Activated CD4-positive, alpha-beta T cell treated with anti-CD3 and anti-CD28 coated beads for 36 hours (primary cell): ENCODE measurements around the gene ERGIC1. TPM values are rescaled to one million over a fixed set of nuclear protein-coding genes. Genes with fewer than 3 reads are reported as not detected.
A peak's percentile ranks its signal among the peaks of the same experiment; 100 is the strongest.

ENCODE experiments used
- ATAC-seq: fragments of 200-7000 bp; cut with Tn5 transposase; one replicate; pipeline ENCODE4 v1.10.0; 2021; ENCODE audit warnings: mild to moderate bottlenecking, moderate library complexity
- CTCF ChIA-PET: fragments of 350-600 bp; sonication (Branson Sonifier 250); formaldehyde crosslinking; loops from one replicate; lab custom pipeline; 2021; ENCODE audit warnings: antibody characterized with exemption; lab: Charles Lee
- POLR2A ChIA-PET: fragments of 350-600 bp; sonication (Branson Sonifier 250); formaldehyde crosslinking; loops from one replicate; lab custom pipeline; 2021; ENCODE audit warnings: antibody characterized with exemption, inconsistent platforms; lab: Charles Lee
- DNase-seq: peaks from one replicate; pipeline ENCODE4 v3.0.0-alpha.2; 2020
- H3K27ac Mint-ChIP-seq: one replicate; pipeline ENCODE4 v1.8.0; 2021; ENCODE audit warnings: mixed read lengths
- H3K27me3 Mint-ChIP-seq: one replicate; pipeline ENCODE4 v1.8.0; 2021; ENCODE audit warnings: mixed read lengths
- H3K36me3 Mint-ChIP-seq: one replicate; pipeline ENCODE4 v1.8.0; 2021; ENCODE audit warnings: low read depth, mixed read lengths
- H3K4me1 Mint-ChIP-seq: one replicate; pipeline ENCODE4 v1.8.0; 2021; ENCODE audit warnings: mixed read lengths
- H3K4me3 Mint-ChIP-seq: one replicate; pipeline ENCODE4 v1.8.0; 2021; ENCODE audit warnings: mild to moderate bottlenecking, moderate library complexity, mixed read lengths
- H3K9me3 Mint-ChIP-seq: one replicate; pipeline ENCODE4 v1.8.0; 2021; ENCODE audit warnings: low read depth, mixed read lengths
- intact Hi-C, 2 experiments: fragments of 100-400 bp; cut with DNase I in 1 of 2; cut with micrococcal nuclease in 1 of 2; formaldehyde crosslinking; loops; one replicate each; pipeline versions ENCODE4 v1.14.2 to v1.15.1; 2022 to 2024; cut with DNase I, micrococcal nuclease
- total RNA-seq, 2 experiments: library from RNA; stranded (reverse); gene quantifications; one replicate each; pipeline ENCODE4 v1.2.3, GENCODE V29; 2021

Gene ERGIC1
- total RNA-seq, 2 experiments from 2014 or later, result 40.3 to 50.0 TPM

GRCh38 chr5:172994405-172994804 is 160.4 kb downstream of the ERGIC1 start:
- H3K4me3 Mint-ChIP-seq, result no peak overlapping the region
- ATAC-seq (no peak), DNase-seq (no peak)
- H3K4me1 Mint-ChIP-seq, result peaks cover 45% of the 10 kb centered on the region
- intact Hi-C loops, result no loop called here
- H3K27ac Mint-ChIP-seq, result no peak overlapping the region
- ChIA-PET CTCF (interaction anchor here (0.9 to 2.1 kb wide), 8 partner anchors 8 to 208 kb away, joined by 4 to 6 read pairs (median 5); partner anchors contain the start of gene ATP6V0E1), POLR2A (no interaction called here)
- H3K9me3 Mint-ChIP-seq, result no peaks in the 10 kb centered on the region
- peaks cover 37% of the 10 kb centered on the region for H3K36me3 Mint-ChIP-seq
- H3K27me3 Mint-ChIP-seq, result no peaks in the 10 kb centered on the region

- Mint-ChIP-seq H3K36me3 (peaks cover 31% of the 10 kb centered on the region), H3K9me3 (no peaks in the 10 kb centered on the region), H3K27me3 (no peaks in the 10 kb centered on the region), H3K27ac (no peak overlapping the region), H3K4me1 (peaks cover 71% of the 10 kb centered on the region), H3K4me3 (no peak overlapping the region)
- ChIA-PET POLR2A (no interaction called here), CTCF (interaction anchor here (0.6 to 0.8 kb wide), 3 partner anchors 22 to 288 kb away, joined by 3 to 6 read pairs (median 3); no protein-coding TSS in a partner anchor)
- DNase-seq, result no peak
- intact Hi-C loops, result no loop called here
- ATAC-seq, result peak; percentile 42
Measured at GRCh38 chr5:172999372-172999973, 165.4 kb downstream of the ERGIC1 start.

- DNase-seq (no peak), ATAC-seq (no peak)
- peaks cover 76% of the 10 kb centered on the region for H3K4me1 Mint-ChIP-seq
- CTCF ChIA-PET, result interaction anchor here (0.6 kb wide), 1 partner anchor 289 kb away, joined by 3 read pairs; no protein-coding TSS in a partner anchor
- no peaks in the 10 kb centered on the region for H3K9me3 Mint-ChIP-seq
- H3K27ac Mint-ChIP-seq, result peak overlapping the region; percentile 68
- POLR2A ChIA-PET, result no interaction called here
- no peak overlapping the region for H3K4me3 Mint-ChIP-seq
- intact Hi-C loops, result no loop called here
- H3K36me3 Mint-ChIP-seq, result peaks cover 31% of the 10 kb centered on the region
- no peaks in the 10 kb centered on the region for H3K27me3 Mint-ChIP-seq
Measured at GRCh38 chr5:172999974-173000373, 165.9 kb downstream of the ERGIC1 start.

- ATAC-seq (peak; percentile 61), DNase-seq (peak; percentile 45)
- ChIA-PET CTCF (interaction anchor here (0.6 to 1.4 kb wide), 4 partner anchors 11 to 1545 kb away, joined by 3 to 5 read pairs (median 4); no protein-coding TSS in a partner anchor), POLR2A (no interaction called here)
- H3K27ac Mint-ChIP-seq, result peak overlapping the region; percentile 43
- peaks cover 72% of the 10 kb centered on the region for H3K4me1 Mint-ChIP-seq
- intact Hi-C loops, result no loop called here
- H3K9me3 Mint-ChIP-seq, result no peaks in the 10 kb centered on the region
- H3K36me3 Mint-ChIP-seq, result peaks cover 24% of the 10 kb centered on the region
- H3K27me3 Mint-ChIP-seq, result no peaks in the 10 kb centered on the region
- H3K4me3 Mint-ChIP-seq, result no peak overlapping the region
Measured at GRCh38 chr5:173001229-173001841, 167.3 kb downstream of the ERGIC1 start.

Other genes starting within 250 kb of the ERGIC1 start
- under 1 TPM; 0.16 to 0.19 TPM for gene NEURL1B, start 193.0 kb upstream of the ERGIC1 start, total RNA-seq
- gene DUSP1, start 63.1 kb upstream of the ERGIC1 start, total RNA-seq, result 1 to 10 TPM; 6.7 to 7.4 TPM
- gene RPL26L1, start 125.2 kb downstream of the ERGIC1 start, total RNA-seq, result 10 to 100 TPM; 62.8 to 72.6 TPM
- gene ATP6V0E1, start 149.5 kb downstream of the ERGIC1 start, total RNA-seq, result 100 to 1,000 TPM; 102 to 109 TPM
- 10 to 100 TPM; 10.2 to 11.3 TPM for gene CREBRF, start 222.1 kb downstream of the ERGIC1 start, total RNA-seq